Putamen (tissue), 1 donor: ENCODE measurements around the gene RALBP1.
"Not testable (repeated sequence)": the region's sequence is repeated elsewhere in the genome, so short reads cannot be mapped to it uniquely, and the experiment has no call there.

Experiments
- DNase-seq: peaks from one replicate; pipeline ENCODE4 v3.0.0-alpha.2; 2016; ENCODE audit warnings: low spot score

The RALBP1 gene

GRCh38 chr18:9454061-9454703 is 21.1 kb upstream of the RALBP1 start:
- no peak for DNase-seq

GRCh38 chr18:9455718-9456511 is 19.4 kb upstream of the RALBP1 start:
- DNase-seq = no peak

- DNase-seq = no peak
Measured at GRCh38 chr18:9466127-9466526, 9.2 kb upstream of the RALBP1 start.

GRCh38 chr18:9466846-9467245 is 8.5 kb upstream of the RALBP1 start:
- DNase-seq = no peak

GRCh38 chr18:9468998-9469397 is 6.3 kb upstream of the RALBP1 start:
- no peak for DNase-seq

GRCh38 chr18:9469685-9470084 is 5.6 kb upstream of the RALBP1 start:
- no peak for DNase-seq

GRCh38 chr18:9474108-9474982 is 968 bp upstream of the RALBP1 start:
- no peak for DNase-seq

GRCh38 chr18:9475643-9476591 is 604 bp downstream of the RALBP1 start:
- no peak for DNase-seq

- DNase-seq = not testable (repeated sequence)
Measured at GRCh38 chr18:9476949-9477348, 1.6 kb downstream of the RALBP1 start.

GRCh38 chr18:9477509-9477908 is 2.2 kb downstream of the RALBP1 start:
- no peak for DNase-seq

GRCh38 chr18:9478545-9478944 is 3.2 kb downstream of the RALBP1 start:
- no peak for DNase-seq

- DNase-seq = no peak
Measured at GRCh38 chr18:9482790-9483189, 7.5 kb downstream of the RALBP1 start.

- no peak for DNase-seq
Measured at GRCh38 chr18:9483526-9483925, 8.2 kb downstream of the RALBP1 start.

GRCh38 chr18:9484856-9485255 is 9.5 kb downstream of the RALBP1 start:
- not testable (repeated sequence) for DNase-seq

- no peak for DNase-seq
Measured at GRCh38 chr18:9488538-9488937, 13.2 kb downstream of the RALBP1 start.

- DNase-seq = no peak
Measured at GRCh38 chr18:9494778-9495331, 19.5 kb downstream of the RALBP1 start.

GRCh38 chr18:9495465-9495864 is 20.2 kb downstream of the RALBP1 start:
- no peak for DNase-seq

GRCh38 chr18:9495916-9496705 is 20.8 kb downstream of the RALBP1 start:
- DNase-seq = no peak

GRCh38 chr18:9506046-9506792 is 30.9 kb downstream of the RALBP1 start:
- DNase-seq = no peak
